Suprapubic skin (tissue), 4 donors: ENCODE measurements around the gene CNGA1. TPM values are rescaled to one million over a fixed set of nuclear protein-coding genes. Genes with fewer than 3 reads are reported as not detected.
"Not testable (repeated sequence)": the region's sequence is repeated elsewhere in the genome, so short reads cannot be mapped to it uniquely, and the experiment has no call there.

Experiments used
- DNase-seq, 2 donors: peaks; one replicate each; pipeline ENCODE4 v3.0.0-alpha.2; 2019; ENCODE audit warnings: low spot score in 2 of 2
- H3K27ac ChIP-seq: fragments of 200-600 bp; sonication (generic); one replicate; pipeline ENCODE4 v1.5.1; 2019
- H3K27me3 ChIP-seq: fragments of 200-600 bp; sonication (generic); one replicate; pipeline ENCODE4 v1.5.1; 2019
- H3K36me3 ChIP-seq: fragments of 200-600 bp; sonication (generic); one replicate; pipeline ENCODE4 v1.5.1; 2019
- H3K4me1 ChIP-seq: fragments of 200-600 bp; sonication (generic); one replicate; pipeline ENCODE4 v1.5.1; 2019
- H3K4me3 ChIP-seq: fragments of 200-600 bp; sonication (generic); one replicate; pipeline ENCODE4 v1.5.1; 2019; ENCODE audit warnings: mild to moderate bottlenecking
- H3K9me3 ChIP-seq: fragments of 200-600 bp; sonication (generic); one replicate; pipeline ENCODE4 v1.5.1; 2019
- EP300 ChIP-seq: sonication (generic); formaldehyde crosslinking; IDR thresholded peaks from one replicate; pipeline ENCODE4 v1.6.1; 2017; ENCODE audit warnings: antibody characterized with exemption
- POLR2A ChIP-seq, 2 donors: fragments of 450-650 bp; IDR thresholded peaks; one replicate each; pipeline ENCODE4 v1.6.1; 2017; ENCODE audit warnings: antibody characterized with exemption in 2 of 2, mild to moderate bottlenecking in 2 of 2, moderate library complexity in 2 of 2
- POLR2AphosphoS5 ChIP-seq, 3 donors: sonication (generic); formaldehyde crosslinking; IDR thresholded peaks; one replicate each; pipeline ENCODE4 v1.6.1; 2017; ENCODE audit warnings: antibody characterized with exemption in 3 of 3
- WGBS: methylation state at CpG from one replicate; pipeline ENCODE4 v1.1.5; 2018; 5-methylcytosine and 5-hydroxymethylcytosine counted together
- total RNA-seq, 4 donors: library from RNA; depleted of rRNA; stranded (reverse); fragments of >200 nt; gene quantifications; one replicate each; pipeline ENCODE4 v1.1.0, GENCODE V29; 2016
- TF ChIP-seq, protein P1 (sequence below), 2 donors: fragments of 200-600 bp in 1 of 2; fragments of 450-650 bp in 1 of 2; sonication (generic) in 1 of 2; IDR thresholded peaks; one replicate each; pipeline ENCODE4 v1.5.1; 2016 to 2019; ENCODE audit warnings: antibody characterized with exemption in 2 of 2, mild to moderate bottlenecking in 1 of 2, moderate library complexity in 1 of 2

Gene CNGA1
- total RNA-seq, 4 donors from 2014 or later: 1.7 to 12.5 (median 5.5) TPM

DNA sequence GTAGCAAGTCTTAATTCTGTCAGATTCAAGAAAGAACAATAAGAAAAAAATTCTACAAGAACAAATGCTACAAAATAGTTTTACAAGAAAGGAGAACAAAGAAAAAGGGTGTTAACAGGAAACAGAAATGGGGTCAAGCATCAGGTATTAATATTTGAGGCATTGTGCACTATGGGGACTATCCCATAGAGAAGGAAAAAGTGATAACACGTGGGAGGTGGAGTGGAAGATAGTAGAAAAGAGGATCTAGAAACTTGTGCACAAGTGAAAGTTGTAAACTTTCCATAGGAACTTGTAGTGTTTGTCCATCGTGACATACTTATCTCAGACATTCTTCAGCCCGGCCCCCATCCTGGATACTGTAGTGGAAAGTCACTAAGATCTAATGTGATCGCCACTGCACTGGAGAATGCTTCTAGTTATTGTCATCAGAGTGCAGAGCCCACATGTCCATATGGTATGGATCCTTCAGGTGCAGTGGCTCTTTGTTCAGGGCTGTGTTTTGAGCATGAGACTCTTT, 86.7 kb downstream of the CNGA1 start:
- 76% methylated on average over 4 of the region's 4 CpGs for WGBS

GRCh38 chr4:47926667-47927258, 89.7 kb downstream of the CNGA1 start:
- H3K27ac ChIP-seq: no peak overlapping the region
- 11% methylated on average over 15 of the region's 15 CpGs for WGBS
- no peak for DNase-seq

More for the DNA sequence above, 86.7 kb downstream of the CNGA1 start:
- peaks cover 9% of the 10 kb centered on the region for H3K4me1 ChIP-seq
- no peak for DNase-seq
- no peaks in the 10 kb centered on the region for H3K27me3 ChIP-seq
- H3K27ac ChIP-seq: no peak overlapping the region
- no peak for TF ChIP-seq EP300
- no peak for TF ChIP-seq POLR2A (IDR thresholded peaks at IDR 0.05)
- TF ChIP-seq, protein P1, sequence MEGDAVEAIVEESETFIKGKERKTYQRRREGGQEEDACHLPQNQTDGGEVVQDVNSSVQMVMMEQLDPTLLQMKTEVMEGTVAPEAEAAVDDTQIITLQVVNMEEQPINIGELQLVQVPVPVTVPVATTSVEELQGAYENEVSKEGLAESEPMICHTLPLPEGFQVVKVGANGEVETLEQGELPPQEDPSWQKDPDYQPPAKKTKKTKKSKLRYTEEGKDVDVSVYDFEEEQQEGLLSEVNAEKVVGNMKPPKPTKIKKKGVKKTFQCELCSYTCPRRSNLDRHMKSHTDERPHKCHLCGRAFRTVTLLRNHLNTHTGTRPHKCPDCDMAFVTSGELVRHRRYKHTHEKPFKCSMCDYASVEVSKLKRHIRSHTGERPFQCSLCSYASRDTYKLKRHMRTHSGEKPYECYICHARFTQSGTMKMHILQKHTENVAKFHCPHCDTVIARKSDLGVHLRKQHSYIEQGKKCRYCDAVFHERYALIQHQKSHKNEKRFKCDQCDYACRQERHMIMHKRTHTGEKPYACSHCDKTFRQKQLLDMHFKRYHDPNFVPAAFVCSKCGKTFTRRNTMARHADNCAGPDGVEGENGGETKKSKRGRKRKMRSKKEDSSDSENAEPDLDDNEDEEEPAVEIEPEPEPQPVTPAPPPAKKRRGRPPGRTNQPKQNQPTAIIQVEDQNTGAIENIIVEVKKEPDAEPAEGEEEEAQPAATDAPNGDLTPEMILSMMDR (IDR thresholded peaks at IDR 0.05): no peak
- H3K9me3 ChIP-seq: no peaks in the 10 kb centered on the region
- no peaks in the 10 kb centered on the region for H3K36me3 ChIP-seq
- no peak overlapping the region for H3K4me3 ChIP-seq

DNA sequence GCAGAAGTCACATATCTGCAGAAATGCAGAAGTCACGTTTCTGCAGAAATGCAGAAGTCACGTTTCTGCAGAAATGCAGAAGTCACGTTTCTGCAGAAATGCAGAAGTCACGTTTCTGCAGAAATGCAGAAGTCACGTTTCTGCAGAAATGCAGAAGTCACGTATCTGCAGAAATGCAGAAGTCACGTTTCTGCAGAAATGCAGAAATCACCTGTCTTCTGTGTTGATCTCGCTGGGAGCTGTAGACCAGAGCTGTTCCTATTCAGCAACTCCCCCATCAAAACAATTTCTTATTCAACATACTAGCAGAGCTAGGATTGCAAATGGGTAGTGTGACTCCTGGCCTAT, 93.2 kb downstream of the CNGA1 start:
- DNase-seq, H3K9me3 ChIP-seq, H3K27me3 ChIP-seq, H3K27ac ChIP-seq, H3K4me1 ChIP-seq, H3K4me3 ChIP-seq, H3K36me3 ChIP-seq: not testable (repeated sequence)
- WGBS: 75% methylated on average over 8 of the region's 8 CpGs

More at GRCh38 chr4:47926667-47927258, 89.7 kb downstream of the CNGA1 start:
- Histone ChIP-seq H3K27me3 (peaks cover 7% of the 10 kb centered on the region), H3K4me1 (peaks cover 6% of the 10 kb centered on the region), H3K4me3 (peak overlapping the region; percentile 24), H3K36me3 (no peaks in the 10 kb centered on the region), H3K9me3 (no peaks in the 10 kb centered on the region)
- TF ChIP-seq POLR2A (IDR thresholded peaks at IDR 0.05) (no peak), EP300 (no peak)
- TF ChIP-seq, protein P1 (IDR thresholded peaks at IDR 0.05): peak in 1 of 2 donors; percentile 64

GRCh38 chr4:47922436-47923260, 93.8 kb downstream of the CNGA1 start:
- H3K36me3 ChIP-seq, DNase-seq, H3K9me3 ChIP-seq, H3K4me1 ChIP-seq, H3K27me3 ChIP-seq, H3K27ac ChIP-seq, H3K4me3 ChIP-seq: not testable (repeated sequence)
- 59% methylated on average over 7 of the region's 17 CpGs for WGBS

GRCh38 chr4:47917163-47917562, 99.3 kb downstream of the CNGA1 start:
- H3K27me3 ChIP-seq, H3K36me3 ChIP-seq, H3K27ac ChIP-seq, H3K4me3 ChIP-seq, DNase-seq, H3K9me3 ChIP-seq: not testable (repeated sequence)
- peaks cover 20% of the 10 kb centered on the region for H3K4me1 ChIP-seq
- WGBS: 100% methylated on average over 1 of the region's 1 CpG

DNA sequence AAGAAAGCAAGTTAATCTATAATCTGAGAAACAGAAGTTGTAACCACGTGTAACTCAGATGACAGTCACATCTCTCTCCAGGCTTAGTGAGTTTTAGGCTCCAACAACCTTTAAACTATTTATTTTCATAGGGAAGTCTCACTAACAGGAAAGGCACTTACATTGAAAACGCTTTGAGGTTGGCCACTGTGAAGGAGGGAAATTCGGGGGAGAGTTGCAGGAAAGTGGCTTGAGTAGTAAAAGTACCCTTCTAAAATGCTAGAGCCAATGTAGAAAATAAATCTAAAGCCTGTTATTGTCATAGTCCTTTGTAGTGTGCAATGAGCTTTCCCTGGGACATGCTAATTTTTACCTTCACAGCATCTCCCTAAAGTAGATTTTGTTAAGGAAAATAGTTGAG, 101.1 kb downstream of the CNGA1 start:
- 51% methylated on average over 3 of the region's 3 CpGs for WGBS

More for the DNA sequence above, 101.1 kb downstream of the CNGA1 start:
- Histone ChIP-seq H3K36me3 (no peaks in the 10 kb centered on the region), H3K27me3 (no peaks in the 10 kb centered on the region), H3K4me1 (peaks cover 20% of the 10 kb centered on the region), H3K4me3 (peak overlapping the region; percentile 80), H3K9me3 (no peaks in the 10 kb centered on the region), H3K27ac (no peak overlapping the region)
- no peak for DNase-seq
- TF ChIP-seq, protein P1 (IDR thresholded peaks at IDR 0.05): no peak
- TF ChIP-seq EP300 (no peak), POLR2AphosphoS5 (IDR thresholded peaks at IDR 0.05) (no peak), POLR2A (IDR thresholded peaks at IDR 0.05) (no peak)
